ENCODE data around the gene THUMPD3. TPM values are rescaled to one million over a fixed set of nuclear protein-coding genes. Genes with fewer than 3 reads are reported as not detected.

Gene THUMPD3
- total and polyA plus RNA-seq, 2 of the 13 experiments (the other 11 are each of a cell fraction or from before 2014, with no cell fraction given): 31.2 to 44.1 TPM

DNA sequence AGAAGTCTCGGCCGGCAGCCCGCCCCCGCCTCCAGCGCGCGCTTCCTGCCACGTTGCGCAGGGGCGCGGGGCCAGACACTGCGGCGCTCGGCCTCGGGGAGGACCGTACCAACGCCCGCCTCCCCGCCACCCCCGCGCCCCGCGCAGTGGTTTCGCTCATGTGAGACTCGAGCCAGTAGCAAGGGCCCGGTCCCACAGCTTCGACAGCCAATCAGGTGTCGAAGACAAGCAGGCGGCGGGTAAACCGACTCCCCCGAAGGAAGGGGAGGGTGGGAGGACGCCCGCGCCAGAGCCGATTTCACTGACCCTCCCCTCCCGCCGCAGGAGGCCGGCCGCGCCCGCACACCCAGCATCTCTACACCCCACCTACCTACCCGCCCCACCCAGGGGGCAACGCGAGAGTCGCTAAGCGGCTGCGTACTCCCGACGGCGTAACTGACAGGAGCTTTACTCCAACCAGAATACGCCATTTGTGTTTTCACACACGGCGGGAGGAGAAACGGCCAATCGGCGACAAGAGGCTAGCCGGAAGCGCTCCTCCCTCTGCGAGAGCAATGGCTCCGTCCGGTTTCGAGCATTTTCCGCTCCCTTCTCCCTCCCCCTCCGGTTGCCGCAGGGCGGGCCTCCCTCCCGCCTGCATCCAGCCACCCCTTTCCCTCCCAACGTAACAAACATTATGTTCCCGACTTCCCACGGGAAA lies 33.9 kb downstream of the THUMPD3 start (continued):
- TF ChIP-seq ZNF3 (CRISPR knock-in tag; IDR thresholded peaks at IDR 0.05): no peak
- TF ChIP-seq, protein P1, sequence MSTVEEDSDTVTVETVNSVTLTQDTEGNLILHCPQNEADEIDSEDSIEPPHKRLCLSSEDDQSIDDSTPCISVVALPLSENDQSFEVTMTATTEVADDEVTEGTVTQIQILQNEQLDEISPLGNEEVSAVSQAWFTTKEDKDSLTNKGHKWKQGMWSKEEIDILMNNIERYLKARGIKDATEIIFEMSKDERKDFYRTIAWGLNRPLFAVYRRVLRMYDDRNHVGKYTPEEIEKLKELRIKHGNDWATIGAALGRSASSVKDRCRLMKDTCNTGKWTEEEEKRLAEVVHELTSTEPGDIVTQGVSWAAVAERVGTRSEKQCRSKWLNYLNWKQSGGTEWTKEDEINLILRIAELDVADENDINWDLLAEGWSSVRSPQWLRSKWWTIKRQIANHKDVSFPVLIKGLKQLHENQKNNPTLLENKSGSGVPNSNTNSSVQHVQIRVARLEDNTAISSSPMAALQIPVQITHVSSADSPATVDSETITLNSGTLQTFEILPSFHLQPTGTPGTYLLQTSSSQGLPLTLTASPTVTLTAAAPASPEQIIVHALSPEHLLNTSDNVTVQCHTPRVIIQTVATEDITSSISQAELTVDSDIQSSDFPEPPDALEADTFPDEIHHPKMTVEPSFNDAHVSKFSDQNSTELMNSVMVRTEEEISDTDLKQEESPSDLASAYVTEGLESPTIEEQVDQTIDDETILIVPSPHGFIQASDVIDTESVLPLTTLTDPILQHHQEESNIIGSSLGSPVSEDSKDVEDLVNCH (CRISPR knock-in tag; IDR thresholded peaks at IDR 0.05): no peak
- TF ChIP-seq SOX5 (CRISPR knock-in tag; IDR thresholded peaks at IDR 0.05; ENCODE audit: borderline replicate concordance): no peak
- TF ChIP-seq, protein P2, sequence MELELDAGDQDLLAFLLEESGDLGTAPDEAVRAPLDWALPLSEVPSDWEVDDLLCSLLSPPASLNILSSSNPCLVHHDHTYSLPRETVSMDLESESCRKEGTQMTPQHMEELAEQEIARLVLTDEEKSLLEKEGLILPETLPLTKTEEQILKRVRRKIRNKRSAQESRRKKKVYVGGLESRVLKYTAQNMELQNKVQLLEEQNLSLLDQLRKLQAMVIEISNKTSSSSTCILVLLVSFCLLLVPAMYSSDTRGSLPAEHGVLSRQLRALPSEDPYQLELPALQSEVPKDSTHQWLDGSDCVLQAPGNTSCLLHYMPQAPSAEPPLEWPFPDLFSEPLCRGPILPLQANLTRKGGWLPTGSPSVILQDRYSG (CRISPR knock-in tag; IDR thresholded peaks at IDR 0.05): 0 out of 2 replicates have a peak, but pooled peaks have one; percentile 58
- TF ChIP-seq, protein P3, sequence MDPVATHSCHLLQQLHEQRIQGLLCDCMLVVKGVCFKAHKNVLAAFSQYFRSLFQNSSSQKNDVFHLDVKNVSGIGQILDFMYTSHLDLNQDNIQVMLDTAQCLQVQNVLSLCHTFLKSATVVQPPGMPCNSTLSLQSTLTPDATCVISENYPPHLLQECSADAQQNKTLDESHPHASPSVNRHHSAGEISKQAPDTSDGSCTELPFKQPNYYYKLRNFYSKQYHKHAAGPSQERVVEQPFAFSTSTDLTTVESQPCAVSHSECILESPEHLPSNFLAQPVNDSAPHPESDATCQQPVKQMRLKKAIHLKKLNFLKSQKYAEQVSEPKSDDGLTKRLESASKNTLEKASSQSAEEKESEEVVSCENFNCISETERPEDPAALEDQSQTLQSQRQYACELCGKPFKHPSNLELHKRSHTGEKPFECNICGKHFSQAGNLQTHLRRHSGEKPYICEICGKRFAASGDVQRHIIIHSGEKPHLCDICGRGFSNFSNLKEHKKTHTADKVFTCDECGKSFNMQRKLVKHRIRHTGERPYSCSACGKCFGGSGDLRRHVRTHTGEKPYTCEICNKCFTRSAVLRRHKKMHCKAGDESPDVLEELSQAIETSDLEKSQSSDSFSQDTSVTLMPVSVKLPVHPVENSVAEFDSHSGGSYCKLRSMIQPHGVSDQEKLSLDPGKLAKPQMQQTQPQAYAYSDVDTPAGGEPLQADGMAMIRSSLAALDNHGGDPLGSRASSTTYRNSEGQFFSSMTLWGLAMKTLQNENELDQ (CRISPR knock-in tag; IDR thresholded peaks at IDR 0.05; ENCODE audit: borderline replicate concordance): no peak
- TF ChIP-seq NR2F6 (IDR thresholded peaks at IDR 0.05): no peak
- peak; percentile 11; the same call in 1 of the 2 replicates for TF ChIP-seq NR2F6 (CRISPR knock-in tag; IDR thresholded peaks at IDR 0.05)
- TF ChIP-seq, protein P4, sequence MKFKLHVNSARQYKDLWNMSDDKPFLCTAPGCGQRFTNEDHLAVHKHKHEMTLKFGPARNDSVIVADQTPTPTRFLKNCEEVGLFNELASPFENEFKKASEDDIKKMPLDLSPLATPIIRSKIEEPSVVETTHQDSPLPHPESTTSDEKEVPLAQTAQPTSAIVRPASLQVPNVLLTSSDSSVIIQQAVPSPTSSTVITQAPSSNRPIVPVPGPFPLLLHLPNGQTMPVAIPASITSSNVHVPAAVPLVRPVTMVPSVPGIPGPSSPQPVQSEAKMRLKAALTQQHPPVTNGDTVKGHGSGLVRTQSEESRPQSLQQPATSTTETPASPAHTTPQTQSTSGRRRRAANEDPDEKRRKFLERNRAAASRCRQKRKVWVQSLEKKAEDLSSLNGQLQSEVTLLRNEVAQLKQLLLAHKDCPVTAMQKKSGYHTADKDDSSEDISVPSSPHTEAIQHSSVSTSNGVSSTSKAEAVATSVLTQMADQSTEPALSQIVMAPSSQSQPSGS (CRISPR knock-in tag; IDR thresholded peaks at IDR 0.05): 0 out of 2 replicates have a peak, but pooled peaks have one; percentile 20
- TF ChIP-seq KDM6A (CRISPR knock-in tag; IDR thresholded peaks at IDR 0.05; ENCODE audit: low read depth): no peak
- TF ChIP-seq SNAPC2 (CRISPR knock-in tag; IDR thresholded peaks at IDR 0.05): peak; percentile 60; the same call in 1 of the 2 replicates
- TF ChIP-seq, protein P5, sequence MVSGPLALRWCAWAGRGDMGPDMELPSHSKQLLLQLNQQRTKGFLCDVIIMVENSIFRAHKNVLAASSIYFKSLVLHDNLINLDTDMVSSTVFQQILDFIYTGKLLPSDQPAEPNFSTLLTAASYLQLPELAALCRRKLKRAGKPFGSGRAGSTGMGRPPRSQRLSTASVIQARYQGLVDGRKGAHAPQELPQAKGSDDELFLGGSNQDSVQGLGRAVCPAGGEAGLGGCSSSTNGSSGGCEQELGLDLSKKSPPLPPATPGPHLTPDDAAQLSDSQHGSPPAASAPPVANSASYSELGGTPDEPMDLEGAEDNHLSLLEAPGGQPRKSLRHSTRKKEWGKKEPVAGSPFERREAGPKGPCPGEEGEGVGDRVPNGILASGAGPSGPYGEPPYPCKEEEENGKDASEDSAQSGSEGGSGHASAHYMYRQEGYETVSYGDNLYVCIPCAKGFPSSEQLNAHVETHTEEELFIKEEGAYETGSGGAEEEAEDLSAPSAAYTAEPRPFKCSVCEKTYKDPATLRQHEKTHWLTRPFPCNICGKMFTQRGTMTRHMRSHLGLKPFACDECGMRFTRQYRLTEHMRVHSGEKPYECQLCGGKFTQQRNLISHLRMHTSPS (CRISPR knock-in tag; IDR thresholded peaks at IDR 0.05; ENCODE audit: low read depth): 0 out of 2 replicates have a peak, but pooled peaks have one; percentile 21
- no peak for TF ChIP-seq BRCA1 (CRISPR knock-in tag; IDR thresholded peaks at IDR 0.05)
- TF ChIP-seq DNMT1 (CRISPR knock-in tag; IDR thresholded peaks at IDR 0.05): no peak; the same call in 1 of the 2 replicates
- TF ChIP-seq NFYC (CRISPR knock-in tag; IDR thresholded peaks at IDR 0.05): peak; percentile 91
- TF ChIP-seq ZNF30 (CRISPR knock-in tag; IDR thresholded peaks at IDR 0.05): no peak
- no peak for TF ChIP-seq THYN1 (CRISPR knock-in tag; IDR thresholded peaks at IDR 0.05; ENCODE audit: borderline replicate concordance, low read depth)
- TF ChIP-seq RAD51 (IDR thresholded peaks at IDR 0.05; ENCODE audit: borderline replicate concordance): no peak
- no peak for TF ChIP-seq ZNF713 (CRISPR knock-in tag; IDR thresholded peaks at IDR 0.05)
- TF ChIP-seq ZNF20 (CRISPR knock-in tag; IDR thresholded peaks at IDR 0.05): no peak
- no peak for TF ChIP-seq ZNF10 (CRISPR knock-in tag; IDR thresholded peaks at IDR 0.05; ENCODE audit: borderline replicate concordance, low read depth)
- TF ChIP-seq AKAP8 (CRISPR knock-in tag; IDR thresholded peaks at IDR 0.05): peak; percentile 99
- TF ChIP-seq NFKB2 (CRISPR knock-in tag; IDR thresholded peaks at IDR 0.05; ENCODE audit: borderline replicate concordance): 0 out of 2 replicates have a peak, but pooled peaks have one; percentile 41

Measured in HepG2 (cell line).